T-cell (primary cell): Measurements from ENCODE around the gene APLP2. TPM values are rescaled to one million over a fixed set of nuclear protein-coding genes. Genes with fewer than 3 reads are reported as not detected.

Source experiments
- ATAC-seq, 4 experiments: fragments of 200-7000 bp in 3 of 4; fragments of 150-1000 bp in 1 of 4; cut with Tn5 transposase; replicated peaks in 1 of 4; 1 replicate in 3 of 4; 2 replicates in 1 of 4; pipeline ENCODE4 v1.10.0; 2021; ENCODE audit warnings: moderate library complexity in 3 of 4, mild to moderate bottlenecking in 2 of 4, moderate number of reproducible peaks in 1 of 4
- CTCF ChIA-PET, 2 donors: fragments of 300-600 bp; sonication (Branson Sonifier 250); formaldehyde crosslinking; loops; one replicate each; lab custom pipeline; 2022; ENCODE audit warnings: antibody characterized with exemption in 2 of 2; lab: Charles Lee
- POLR2A ChIA-PET, 2 donors: fragments of 300-600 bp; sonication (Branson Sonifier 250); formaldehyde crosslinking; loops; one replicate each; lab custom pipeline; 2022; ENCODE audit warnings: antibody characterized with exemption in 2 of 2; lab: Charles Lee
- DNase-seq, 35 experiments: peaks; one replicate each; pipeline versions ENCODE4 v3.0.0 to v3.0.0-alpha.2; 2013 to 2023
- H3K27ac ChIP-seq: one replicate; pipeline ENCODE4 v1.5.1; 2013; ENCODE audit warnings: low read length
- H3K27me3 ChIP-seq, 2 experiments: replicated peaks in 1 of 2; 1 replicate in 1 of 2; 2 replicates in 1 of 2; pipeline versions ENCODE4 v1.6.1 to v1.7.0; 2013; ENCODE audit warnings: low read length in 1 of 2, mixed read lengths in 1 of 2; ENCODE audit not compliant: control insufficient read depth in 2 of 2, insufficient read depth in 2 of 2; ENCODE audit errors: extremely low read depth in 1 of 2
- H3K36me3 ChIP-seq, 2 donors: 1 replicate in 1 of 2; 2 replicates in 1 of 2; pipeline versions ENCODE4 v1.6.1 to v1.7.0; 2013; ENCODE audit warnings: low read length in 1 of 2; ENCODE audit not compliant: control insufficient read depth in 2 of 2, insufficient read depth in 1 of 2; ENCODE audit errors: extremely low read depth in 1 of 2
- H3K4me1 ChIP-seq, 2 experiments: 1 replicate in 1 of 2; 2 replicates in 1 of 2; pipeline versions ENCODE4 v1.6.1 to v1.7.0; 2013; ENCODE audit warnings: low read length in 2 of 2, mixed read lengths in 1 of 2; ENCODE audit not compliant: insufficient read depth in 2 of 2, control insufficient read depth in 1 of 2; ENCODE audit errors: extremely low read depth in 1 of 2
- H3K4me3 ChIP-seq, 2 donors: 1 replicate in 1 of 2; 2 replicates in 1 of 2; pipeline versions ENCODE4 v1.5.1 to v1.7.0; 2013; ENCODE audit warnings: mild to moderate bottlenecking in 2 of 2, low read length in 1 of 2, moderate library complexity in 1 of 2; ENCODE audit not compliant: control insufficient read depth in 1 of 2; ENCODE audit errors: extremely low read depth in 1 of 2
- H3K9me3 ChIP-seq: 2 replicates; pipeline ENCODE4 v1.7.0; 2013
- H3K27ac Mint-ChIP-seq, 2 donors: one replicate each; pipeline ENCODE4 v1.8.0; 2020 to 2021; ENCODE audit warnings: mild to moderate bottlenecking in 2 of 2, mixed read lengths in 2 of 2
- H3K27me3 Mint-ChIP-seq, 2 donors: one replicate each; pipeline ENCODE4 v1.8.0; 2021 to 2022; ENCODE audit warnings: mixed read lengths in 2 of 2
- H3K36me3 Mint-ChIP-seq: one replicate; pipeline ENCODE4 v1.8.0; 2021; ENCODE audit warnings: mixed read lengths
- H3K4me1 Mint-ChIP-seq, 3 donors: one replicate each; pipeline ENCODE4 v1.8.0; 2020 to 2022; ENCODE audit warnings: mixed read lengths in 3 of 3, mild to moderate bottlenecking in 1 of 3
- H3K4me3 Mint-ChIP-seq, 3 donors: one replicate each; pipeline ENCODE4 v1.8.0; 2020 to 2022; ENCODE audit warnings: mild to moderate bottlenecking in 3 of 3, mixed read lengths in 3 of 3, moderate library complexity in 3 of 3
- H3K9me3 Mint-ChIP-seq, 3 donors: one replicate each; pipeline ENCODE4 v1.8.0; 2020 to 2022; ENCODE audit warnings: mixed read lengths in 3 of 3
- WGBS: methylation state at CpG from one replicate; pipeline ENCODE4 v1.1.5; 2013; ENCODE audit warnings: missing lambda C conversion rate; ENCODE audit not compliant: insufficient coverage; 5-methylcytosine and 5-hydroxymethylcytosine counted together
- total RNA-seq, 35 experiments: library from RNA in 6 of 35; stranded (reverse) in 6 of 35; fragments of 120-200 nt in 1 of 35; gene quantifications; one replicate each; pipeline versions ENCODE4 v1.2.1 to v1.2.4 and lab custom pipeline; 2013 to 2026

Gene APLP2
- total RNA-seq, 5 donors from 2014 or later (not counting 1 experiment from before 2014, with no cell fraction given) = 36.4 to 61.9 (median 51.0) TPM

- POLR2A ChIA-PET = interaction anchor here in 1 of 2 donors (2.5 kb wide), 1 partner anchor 66 kb away, joined by 26 read pairs; the partner anchor contains the start of gene PRDM10
- H3K36me3 Mint-ChIP-seq = no peaks in the 10 kb centered on the region
- Histone ChIP-seq H3K27me3 (no peaks in the 10 kb centered on the region), H3K27ac (peak overlapping the region; percentile 82), H3K9me3 (no peaks in the 10 kb centered on the region), H3K36me3 (no peaks in the 10 kb centered on the region), H3K4me1 (peaks cover 2 to 14% of the 10 kb centered on the region in 2 experiments), H3K4me3 (peak overlapping the region; percentile 84)
- no peaks in the 10 kb centered on the region for H3K9me3 Mint-ChIP-seq
- H3K4me3 Mint-ChIP-seq = peak overlapping the region; percentile 92 to 97 (median 93)
- CTCF ChIA-PET = interaction anchor here in 1 of 2 donors (3.4 kb wide), 1 partner anchor 63 kb away, joined by 12 read pairs; no protein-coding TSS in a partner anchor
- peak; percentile 50 to 68 (median 63) for ATAC-seq
- peaks cover 0 to under 1% of the 10 kb centered on the region in 2 donors for H3K27me3 Mint-ChIP-seq
- H3K4me1 Mint-ChIP-seq = peaks cover 21 to 33% (median 26%) of the 10 kb centered on the region in 3 donors
- WGBS = 0% methylated on average over 37 of the region's 53 CpGs
- DNase-seq = peak in 34 of 35 experiments; percentile 23 to 75 (median 48)
- H3K27ac Mint-ChIP-seq = peak overlapping the region; percentile 94 to 96
Measured at GRCh38 chr11:130068986-130069658, 572 bp upstream of the APLP2 start.

- peak overlapping the region; percentile 88 to 97 (median 95) for H3K4me3 Mint-ChIP-seq
- no peaks in the 10 kb centered on the region for H3K36me3 Mint-ChIP-seq
- no peak overlapping the region for H3K27ac ChIP-seq
- peak in 34 of 35 experiments; percentile 3 to 64 (median 29) for DNase-seq
- H3K9me3 ChIP-seq = no peaks in the 10 kb centered on the region
- H3K4me3 ChIP-seq = peak overlapping the region; percentile 84 to 86
- no peaks in the 10 kb centered on the region for H3K27me3 Mint-ChIP-seq
- no peaks in the 10 kb centered on the region for H3K9me3 Mint-ChIP-seq
- H3K27ac Mint-ChIP-seq = peak overlapping the region in 1 of 2 donors; percentile 73
- POLR2A ChIA-PET = interaction anchor here in 1 of 2 donors (0.5 to 2.5 kb wide), 5 partner anchors 12 to 219 kb away, joined by 3 to 26 read pairs (median 4); partner anchors contain the start of gene PRDM10
- no peaks in the 10 kb centered on the region for H3K27me3 ChIP-seq
- CTCF ChIA-PET = interaction anchor here (0.7 to 3.4 kb wide), 4 partner anchors 62 to 178 kb away, joined by 5 to 16 read pairs (median 10); partner anchors contain the start of gene PRDM10 (in 1 of the 2)
- H3K36me3 ChIP-seq = no peaks in the 10 kb centered on the region
- H3K4me1 ChIP-seq = peaks cover 2 to 14% of the 10 kb centered on the region in 2 experiments
- peaks cover 21 to 33% (median 26%) of the 10 kb centered on the region in 3 donors for H3K4me1 Mint-ChIP-seq
- under 1% methylated on average over 100 of the region's 100 CpGs for WGBS
- peak; percentile 14 to 28 (median 20) for ATAC-seq
Measured at GRCh38 chr11:130070109-130070845, 583 bp downstream of the APLP2 start.

- Histone ChIP-seq H3K36me3 (no peaks in the 10 kb centered on the region), H3K4me3 (peak overlapping the region; percentile 46 to 67), H3K9me3 (no peaks in the 10 kb centered on the region), H3K27ac (no peak overlapping the region), H3K27me3 (no peaks in the 10 kb centered on the region), H3K4me1 (peaks cover 2 to 14% of the 10 kb centered on the region in 2 experiments)
- H3K27me3 Mint-ChIP-seq = no peaks in the 10 kb centered on the region
- CTCF ChIA-PET = interaction anchor here (0.6 to 3.4 kb wide), 7 partner anchors 61 to 303 kb away, joined by 3 to 16 read pairs (median 7); partner anchors contain the start of gene PRDM10 (in 1 of the 2)
- peak overlapping the region; percentile 81 to 87 (median 85) for H3K4me3 Mint-ChIP-seq
- no peaks in the 10 kb centered on the region for H3K9me3 Mint-ChIP-seq
- 1% methylated on average over 14 of the region's 23 CpGs for WGBS
- H3K36me3 Mint-ChIP-seq = no peaks in the 10 kb centered on the region
- DNase-seq (peak in 3 of 35 experiments; percentile 4 to 20 (median 6)), ATAC-seq (no peak)
- peaks cover 21 to 36% (median 26%) of the 10 kb centered on the region in 3 donors for H3K4me1 Mint-ChIP-seq
- POLR2A ChIA-PET = interaction anchor here (0.6 to 2.5 kb wide), 6 partner anchors 11 to 240 kb away, joined by 3 to 26 read pairs (median 6); partner anchors contain the start of gene PRDM10 (in 1 of the 2)
- H3K27ac Mint-ChIP-seq = peak overlapping the region; percentile 63 to 73
Measured at GRCh38 chr11:130070846-130071200, 1.1 kb downstream of the APLP2 start.

GRCh38 chr11:130071211-130071712, 1.6 kb downstream of the APLP2 start:
- POLR2A ChIA-PET = interaction anchor here (0.6 to 2.5 kb wide), 6 partner anchors 11 to 239 kb away, joined by 3 to 26 read pairs (median 4); partner anchors contain the start of gene PRDM10 (in 1 of the 2)
- peak overlapping the region; percentile 81 to 87 (median 85) for H3K4me3 Mint-ChIP-seq

GRCh38 chr11:130074736-130075135, 5.0 kb downstream of the APLP2 start:
- ATAC-seq (no peak), DNase-seq (no peak)
- Histone ChIP-seq H3K27ac (no peak overlapping the region), H3K9me3 (no peaks in the 10 kb centered on the region), H3K27me3 (no peaks in the 10 kb centered on the region), H3K36me3 (no peaks in the 10 kb centered on the region), H3K4me3 (no peak overlapping the region), H3K4me1 (peaks cover 0 to 5% of the 10 kb centered on the region in 2 experiments)
- ChIA-PET POLR2A (no interaction called here), CTCF (no interaction called here)
- H3K4me3 Mint-ChIP-seq = no peak overlapping the region
- H3K36me3 Mint-ChIP-seq = peaks cover 2% of the 10 kb centered on the region
- H3K27me3 Mint-ChIP-seq = no peaks in the 10 kb centered on the region
- peaks cover 19 to 49% (median 30%) of the 10 kb centered on the region in 3 donors for H3K4me1 Mint-ChIP-seq
- no CpG with 5 or more reads among the region's 2 CpGs for WGBS
- no peak overlapping the region for H3K27ac Mint-ChIP-seq
- H3K9me3 Mint-ChIP-seq = no peaks in the 10 kb centered on the region

More at GRCh38 chr11:130071211-130071712, 1.6 kb downstream of the APLP2 start:
- ATAC-seq = no peak
- no peaks in the 10 kb centered on the region for H3K9me3 Mint-ChIP-seq
- H3K4me1 Mint-ChIP-seq = peaks cover 21 to 36% (median 29%) of the 10 kb centered on the region in 3 donors
- CTCF ChIA-PET = interaction anchor here (0.6 to 3.4 kb wide), 7 partner anchors 61 to 303 kb away, joined by 3 to 16 read pairs (median 5); partner anchors contain the start of gene PRDM10 (in 1 of the 2)
- H3K27me3 Mint-ChIP-seq = no peaks in the 10 kb centered on the region
- peak in 1 of 35 experiments; percentile 13 for DNase-seq
- Histone ChIP-seq H3K27me3 (no peaks in the 10 kb centered on the region), H3K27ac (no peak overlapping the region), H3K36me3 (no peaks in the 10 kb centered on the region), H3K9me3 (no peaks in the 10 kb centered on the region), H3K4me3 (no peak overlapping the region), H3K4me1 (peaks cover 2 to 14% of the 10 kb centered on the region in 2 experiments)
- peak overlapping the region; percentile 63 to 68 for H3K27ac Mint-ChIP-seq
- H3K36me3 Mint-ChIP-seq = no peaks in the 10 kb centered on the region
- 55% methylated on average over 4 of the region's 11 CpGs for WGBS
